ENCODE measurements around the gene PRKN. TPM values are rescaled to one million over a fixed set of nuclear protein-coding genes. Genes with fewer than 3 reads are reported as not detected.

The PRKN gene
- total RNA-seq, 1 donor from 2014 or later = not detected

DNA sequence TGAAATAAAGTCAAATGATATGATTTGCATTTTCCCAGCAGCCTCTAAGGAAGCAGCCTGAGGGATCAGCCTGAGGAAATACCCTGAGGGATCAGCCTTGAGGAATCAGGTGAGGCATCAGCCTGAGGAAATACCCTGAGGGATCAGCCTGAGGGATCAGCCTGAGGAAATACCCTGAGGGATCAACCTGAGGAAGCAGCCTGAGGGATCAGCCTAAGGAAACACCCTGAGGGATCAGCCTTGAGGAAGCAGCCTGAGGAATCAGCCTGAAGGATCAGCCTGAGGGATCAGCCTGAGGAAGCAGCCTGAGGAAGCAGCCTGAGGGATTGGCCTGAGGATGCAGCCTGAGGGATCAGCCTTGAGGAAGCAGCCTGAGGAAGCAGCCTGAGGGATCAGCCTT is 784.0 kb downstream of the PRKN start:
- no peak for DNase-seq (ENCODE audit: low spot score)
- Mint-ChIP-seq H3K27ac (no peak overlapping the region), H3K9me3 (no peaks in the 10 kb centered on the region), H3K4me1 (ENCODE audit: low read depth) (no peaks in the 10 kb centered on the region), H3K4me3 (no peak overlapping the region), H3K36me3 (ENCODE audit: low read depth) (no peaks in the 10 kb centered on the region), H3K27me3 (ENCODE audit: insufficient read depth) (peaks cover 1% of the 10 kb centered on the region)
- intact Hi-C loops (cut with micrococcal nuclease) = no loop called here

DNA sequence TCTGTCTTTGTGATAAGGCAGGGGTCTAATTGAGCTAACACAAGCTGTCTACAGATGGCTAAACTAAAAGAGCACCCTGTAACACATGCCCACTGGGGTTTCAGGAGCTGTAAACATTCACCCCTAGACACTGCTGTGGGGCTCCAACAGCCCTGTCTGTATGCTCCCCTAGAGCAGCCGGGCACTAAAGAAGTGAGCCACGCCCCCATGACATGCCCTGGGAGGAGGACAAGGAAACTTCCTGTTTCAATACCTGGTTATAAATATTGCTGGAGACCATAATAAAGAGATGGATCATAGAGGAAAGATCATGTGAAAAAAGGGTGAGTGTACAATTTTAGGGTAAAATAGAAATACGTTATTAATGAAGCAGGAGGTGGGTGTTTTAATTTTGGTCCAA is 786.0 kb downstream of the PRKN start:
- Mint-ChIP-seq H3K9me3 (no peaks in the 10 kb centered on the region), H3K27ac (no peak overlapping the region), H3K27me3 (ENCODE audit: insufficient read depth) (peaks cover 1% of the 10 kb centered on the region), H3K36me3 (ENCODE audit: low read depth) (no peaks in the 10 kb centered on the region), H3K4me1 (ENCODE audit: low read depth) (no peaks in the 10 kb centered on the region), H3K4me3 (no peak overlapping the region)
- DNase-seq (ENCODE audit: low spot score) = no peak
- intact Hi-C loops (cut with micrococcal nuclease) = no loop called here

DNA sequence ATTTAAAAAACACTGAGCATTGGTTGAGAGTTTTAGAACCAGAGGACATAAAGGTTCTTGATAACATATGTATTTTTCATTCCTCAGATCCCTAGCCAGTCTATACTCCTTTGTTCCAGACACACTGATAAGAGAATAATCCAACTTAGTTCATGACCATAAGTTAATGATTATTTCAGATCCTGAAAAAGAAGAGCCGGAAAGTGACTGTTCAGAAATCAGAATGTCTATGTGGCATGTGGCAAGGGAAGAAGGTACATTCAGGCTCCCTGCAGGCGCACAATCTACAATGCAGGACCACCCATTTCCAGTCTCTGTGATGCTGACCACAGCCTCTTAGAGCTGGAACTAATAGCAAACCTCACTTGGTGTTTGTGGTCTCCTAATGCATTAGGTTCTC is 787.0 kb downstream of the PRKN start:
- intact Hi-C loops (cut with micrococcal nuclease) = no loop called here
- Mint-ChIP-seq H3K4me1 (ENCODE audit: low read depth) (no peaks in the 10 kb centered on the region), H3K4me3 (no peak overlapping the region), H3K27ac (no peak overlapping the region), H3K9me3 (no peaks in the 10 kb centered on the region), H3K27me3 (ENCODE audit: insufficient read depth) (peaks cover 1% of the 10 kb centered on the region), H3K36me3 (ENCODE audit: low read depth) (no peaks in the 10 kb centered on the region)
- DNase-seq (ENCODE audit: low spot score) = no peak

DNA sequence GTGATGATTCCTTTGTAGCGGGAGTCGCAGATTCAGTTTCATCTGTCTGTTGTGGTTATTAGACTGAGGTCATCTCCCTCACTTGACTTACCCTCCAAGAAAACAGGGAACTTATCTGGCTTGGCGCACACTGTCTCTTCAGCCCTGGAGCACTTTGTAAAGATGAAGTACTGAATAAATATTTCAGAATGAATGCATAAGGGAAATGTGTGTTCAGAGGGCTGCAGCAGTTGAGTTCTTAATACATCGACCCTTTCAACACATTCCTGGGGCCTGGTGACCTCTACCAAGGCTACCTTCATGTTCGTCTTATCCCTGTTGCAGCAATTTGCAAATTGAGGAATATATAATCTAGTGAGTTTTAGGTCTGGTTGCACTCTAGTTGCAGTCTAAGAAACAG is 801.2 kb downstream of the PRKN start:
- DNase-seq (ENCODE audit: low spot score) = no peak
- no peaks in the 10 kb centered on the region for H3K36me3 Mint-ChIP-seq (ENCODE audit: low read depth)
- H3K27me3 Mint-ChIP-seq (ENCODE audit: insufficient read depth) = no peaks in the 10 kb centered on the region
- no peaks in the 10 kb centered on the region for H3K9me3 Mint-ChIP-seq
- no peak overlapping the region for H3K27ac Mint-ChIP-seq
- H3K4me3 Mint-ChIP-seq = no peak overlapping the region
- H3K4me1 Mint-ChIP-seq (ENCODE audit: low read depth) = no peaks in the 10 kb centered on the region
- intact Hi-C loops (cut with micrococcal nuclease) = no loop called here

DNA sequence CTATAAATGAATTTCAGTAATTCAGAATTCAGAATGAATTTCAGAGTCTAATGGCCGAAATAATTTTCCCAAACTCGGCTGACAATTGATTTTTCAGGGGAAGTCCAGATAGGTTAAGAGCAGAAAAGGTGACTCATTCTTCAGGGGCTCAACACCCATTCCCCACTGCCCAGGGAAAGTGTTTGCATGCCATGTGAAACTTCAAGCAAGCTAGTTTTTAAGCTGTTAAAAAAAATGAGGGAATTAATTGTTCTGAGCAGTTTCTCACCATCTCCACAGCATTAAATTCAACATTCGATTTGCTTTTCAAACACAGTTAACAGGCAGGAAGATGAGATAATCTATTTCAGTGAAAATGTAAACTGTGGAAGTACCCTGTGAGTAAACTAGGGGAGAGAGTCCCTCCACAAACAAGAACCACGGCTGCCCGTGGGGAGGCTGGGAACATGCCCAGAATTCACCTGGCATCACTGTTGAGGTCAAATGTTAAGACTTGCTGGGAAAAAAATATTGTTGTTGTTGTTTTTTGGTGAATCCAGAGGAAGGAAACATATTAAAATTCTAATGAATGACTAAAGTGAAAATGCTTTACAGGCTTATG is 803.0 kb downstream of the PRKN start:
- intact Hi-C loops (cut with micrococcal nuclease) = no loop called here
- no peak for DNase-seq (ENCODE audit: low spot score)
- Mint-ChIP-seq H3K27ac (no peak overlapping the region), H3K4me3 (no peak overlapping the region), H3K36me3 (ENCODE audit: low read depth) (no peaks in the 10 kb centered on the region), H3K4me1 (ENCODE audit: low read depth) (no peaks in the 10 kb centered on the region), H3K27me3 (ENCODE audit: insufficient read depth) (no peaks in the 10 kb centered on the region), H3K9me3 (no peaks in the 10 kb centered on the region)

DNA sequence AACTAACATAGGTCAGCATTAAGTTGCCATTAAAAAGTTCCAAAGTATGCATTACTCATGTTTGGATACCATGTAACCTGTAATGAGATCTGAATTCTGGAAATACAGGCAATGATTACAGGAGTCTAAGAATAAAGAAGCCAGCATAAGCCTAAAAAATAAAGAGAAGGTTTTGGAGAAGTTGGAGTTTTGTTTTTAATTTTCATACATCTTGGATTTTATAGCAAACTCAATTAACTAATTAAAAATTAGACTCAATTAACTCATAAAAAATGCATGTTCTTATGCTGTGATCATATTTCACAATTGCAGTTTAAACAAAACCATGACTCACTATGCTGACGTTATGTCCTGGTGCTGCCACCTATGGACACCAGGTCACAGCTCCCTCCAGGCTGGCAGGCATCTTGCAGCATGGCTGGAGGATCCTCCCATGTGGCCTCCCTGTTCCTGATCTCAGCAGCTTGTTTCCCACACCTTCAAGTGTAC is 804.9 kb downstream of the PRKN start:
- Mint-ChIP-seq H3K27me3 (ENCODE audit: insufficient read depth) (no peaks in the 10 kb centered on the region), H3K27ac (no peak overlapping the region), H3K4me1 (ENCODE audit: low read depth) (no peaks in the 10 kb centered on the region), H3K4me3 (no peak overlapping the region), H3K9me3 (no peaks in the 10 kb centered on the region), H3K36me3 (ENCODE audit: low read depth) (no peaks in the 10 kb centered on the region)
- no peak for DNase-seq (ENCODE audit: low spot score)
- intact Hi-C loops (cut with micrococcal nuclease) = no loop called here

DNA sequence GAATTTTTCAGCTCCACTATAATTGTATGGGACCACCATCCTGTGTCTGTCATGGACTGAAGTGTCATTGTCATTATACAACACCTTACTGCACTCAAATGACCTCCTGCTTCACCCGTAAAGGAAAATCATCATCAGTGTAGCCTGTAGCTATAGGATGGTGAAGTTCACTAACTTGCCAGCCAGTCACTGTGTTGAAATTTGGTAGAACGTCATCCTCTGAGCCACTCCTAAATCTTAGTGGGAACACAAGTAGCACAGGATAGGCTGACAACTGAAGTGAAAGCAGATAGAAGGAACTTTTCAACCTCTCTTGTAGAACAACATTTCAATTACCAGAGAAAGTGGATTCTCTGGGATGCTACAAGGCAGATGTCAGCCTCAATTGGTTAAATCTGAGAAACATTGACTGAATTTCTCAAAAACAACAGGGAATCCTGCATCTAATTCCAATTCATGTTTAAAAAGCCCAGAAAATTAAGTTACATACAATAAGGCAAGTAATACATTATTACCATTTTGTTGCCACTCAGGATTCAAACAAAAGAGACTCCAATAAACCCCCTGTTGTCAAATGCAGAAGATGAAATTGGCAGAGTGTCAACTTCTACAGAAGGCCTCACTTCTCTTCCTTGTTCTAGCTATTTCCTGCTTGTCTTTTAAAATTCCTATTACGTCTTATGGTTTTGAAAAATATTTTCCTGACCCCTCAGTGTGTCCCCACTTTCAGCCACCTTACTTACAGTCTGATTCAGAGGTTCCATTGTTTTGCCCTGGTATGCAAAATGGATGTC is 805.8 kb downstream of the PRKN start:
- no peaks in the 10 kb centered on the region for H3K9me3 Mint-ChIP-seq
- H3K36me3 Mint-ChIP-seq (ENCODE audit: low read depth) = no peaks in the 10 kb centered on the region
- intact Hi-C loops (cut with micrococcal nuclease) = no loop called here

DNA sequence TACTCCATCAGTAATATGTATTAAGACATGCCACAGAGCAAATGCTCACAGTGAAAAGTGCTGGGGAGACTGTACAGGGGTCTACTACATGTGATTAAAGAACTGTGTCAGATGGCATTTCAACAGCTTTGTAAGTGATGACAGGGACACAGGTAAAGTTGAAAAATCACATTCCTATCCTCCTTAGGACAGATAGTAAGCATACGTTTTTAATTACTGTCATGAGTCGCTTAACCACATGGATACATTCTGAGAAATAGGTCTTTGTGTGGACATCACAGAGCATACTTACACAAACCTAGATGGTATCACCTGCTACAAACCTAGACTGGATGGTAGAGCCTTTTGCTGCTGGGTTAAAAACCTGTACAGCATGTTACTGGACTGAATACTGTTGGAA is 807.9 kb downstream of the PRKN start:
- Mint-ChIP-seq H3K27me3 (ENCODE audit: insufficient read depth) (no peaks in the 10 kb centered on the region), H3K36me3 (ENCODE audit: low read depth) (no peaks in the 10 kb centered on the region), H3K4me1 (ENCODE audit: low read depth) (no peaks in the 10 kb centered on the region), H3K27ac (no peak overlapping the region), H3K4me3 (no peak overlapping the region), H3K9me3 (no peaks in the 10 kb centered on the region)
- intact Hi-C loops (cut with micrococcal nuclease) = no loop called here
- DNase-seq (ENCODE audit: low spot score) = no peak

More for the DNA sequence above, 805.8 kb downstream of the PRKN start:
- H3K4me1 Mint-ChIP-seq (ENCODE audit: low read depth) = no peaks in the 10 kb centered on the region
- no peak for DNase-seq (ENCODE audit: low spot score)
- H3K27me3 Mint-ChIP-seq (ENCODE audit: insufficient read depth) = no peaks in the 10 kb centered on the region
- H3K27ac Mint-ChIP-seq = no peak overlapping the region
- no peak overlapping the region for H3K4me3 Mint-ChIP-seq

DNA sequence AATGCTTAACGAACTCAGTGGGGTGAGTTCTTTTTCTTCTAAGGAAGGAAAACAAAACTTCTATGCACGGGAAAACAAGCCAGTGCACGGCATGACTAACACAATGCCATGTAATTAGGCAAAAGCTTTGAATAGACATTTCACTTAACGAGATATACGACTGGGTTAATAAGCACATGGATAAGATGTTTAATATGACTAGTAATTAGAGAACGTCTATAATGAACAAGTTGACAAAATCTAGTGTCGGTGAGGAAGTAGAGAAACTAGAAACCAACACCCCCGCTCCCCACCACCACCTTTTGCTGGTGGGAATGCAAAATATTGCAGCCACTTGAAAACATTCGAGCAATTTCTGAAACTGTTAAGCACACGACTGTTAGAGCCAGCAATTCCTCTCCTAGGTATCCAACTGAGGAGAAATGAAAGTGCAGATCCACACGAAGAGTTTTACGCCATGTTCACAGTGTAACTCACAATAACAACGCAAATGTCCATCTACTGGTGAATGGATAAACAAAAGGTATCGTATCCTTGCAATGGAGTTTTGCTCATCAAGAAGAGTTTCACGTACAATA is 808.8 kb downstream of the PRKN start:
- DNase-seq (ENCODE audit: low spot score) = no peak
- H3K36me3 Mint-ChIP-seq (ENCODE audit: low read depth) = no peaks in the 10 kb centered on the region
- H3K27ac Mint-ChIP-seq = no peak overlapping the region
- H3K4me1 Mint-ChIP-seq (ENCODE audit: low read depth) = no peaks in the 10 kb centered on the region
- H3K9me3 Mint-ChIP-seq = no peaks in the 10 kb centered on the region
- H3K27me3 Mint-ChIP-seq (ENCODE audit: insufficient read depth) = no peaks in the 10 kb centered on the region
- intact Hi-C loops (cut with micrococcal nuclease) = no loop called here
- no peak overlapping the region for H3K4me3 Mint-ChIP-seq

DNA sequence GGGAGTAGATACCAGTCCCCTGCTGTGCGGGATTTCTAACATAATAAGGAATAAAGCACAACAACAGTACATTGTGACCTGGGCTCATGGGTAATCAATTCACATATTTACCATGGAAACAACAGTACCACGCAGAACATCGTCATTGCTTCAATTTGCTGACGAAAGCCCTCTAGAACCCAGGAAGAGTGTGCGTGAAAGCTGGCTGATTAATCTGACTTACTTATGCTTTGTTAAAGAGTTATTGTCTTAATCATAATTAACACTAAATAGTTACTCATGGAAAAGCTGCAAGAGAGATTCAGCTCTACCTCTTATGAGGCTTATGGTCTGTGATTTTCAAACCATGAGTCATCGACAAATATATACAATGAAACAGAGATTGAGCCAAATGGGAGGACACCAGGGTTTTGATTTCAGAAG is 809.4 kb downstream of the PRKN start:
- Mint-ChIP-seq H3K27me3 (ENCODE audit: insufficient read depth) (no peaks in the 10 kb centered on the region), H3K27ac (no peak overlapping the region), H3K4me1 (ENCODE audit: low read depth) (no peaks in the 10 kb centered on the region), H3K9me3 (no peaks in the 10 kb centered on the region), H3K36me3 (ENCODE audit: low read depth) (no peaks in the 10 kb centered on the region), H3K4me3 (no peak overlapping the region)
- DNase-seq (ENCODE audit: low spot score) = no peak
- intact Hi-C loops (cut with micrococcal nuclease) = no loop called here

DNA sequence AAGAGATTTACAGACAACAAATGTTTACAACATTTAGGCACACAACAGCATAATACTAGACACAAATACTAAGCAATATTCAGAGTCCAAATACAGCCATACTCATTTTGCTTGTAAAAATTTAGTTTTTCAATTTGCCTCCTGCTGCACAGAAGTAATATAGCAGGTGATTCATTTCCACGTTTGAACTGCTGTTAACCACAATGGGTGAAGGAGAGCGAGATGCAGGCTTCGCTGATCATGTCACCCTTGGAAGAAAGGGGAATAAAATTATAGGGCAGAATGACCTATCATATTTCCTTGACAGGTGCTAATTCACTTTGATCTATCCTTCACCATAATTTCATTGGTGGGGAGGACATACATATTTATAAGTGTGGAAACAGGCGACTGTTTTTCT is 809.9 kb downstream of the PRKN start:
- intact Hi-C loops (cut with micrococcal nuclease) = no loop called here
- H3K27ac Mint-ChIP-seq = no peak overlapping the region
- no peaks in the 10 kb centered on the region for H3K4me1 Mint-ChIP-seq (ENCODE audit: low read depth)
- no peak for DNase-seq (ENCODE audit: low spot score)
- H3K27me3 Mint-ChIP-seq (ENCODE audit: insufficient read depth) = no peaks in the 10 kb centered on the region
- H3K9me3 Mint-ChIP-seq = no peaks in the 10 kb centered on the region
- no peaks in the 10 kb centered on the region for H3K36me3 Mint-ChIP-seq (ENCODE audit: low read depth)
- H3K4me3 Mint-ChIP-seq = no peak overlapping the region

DNA sequence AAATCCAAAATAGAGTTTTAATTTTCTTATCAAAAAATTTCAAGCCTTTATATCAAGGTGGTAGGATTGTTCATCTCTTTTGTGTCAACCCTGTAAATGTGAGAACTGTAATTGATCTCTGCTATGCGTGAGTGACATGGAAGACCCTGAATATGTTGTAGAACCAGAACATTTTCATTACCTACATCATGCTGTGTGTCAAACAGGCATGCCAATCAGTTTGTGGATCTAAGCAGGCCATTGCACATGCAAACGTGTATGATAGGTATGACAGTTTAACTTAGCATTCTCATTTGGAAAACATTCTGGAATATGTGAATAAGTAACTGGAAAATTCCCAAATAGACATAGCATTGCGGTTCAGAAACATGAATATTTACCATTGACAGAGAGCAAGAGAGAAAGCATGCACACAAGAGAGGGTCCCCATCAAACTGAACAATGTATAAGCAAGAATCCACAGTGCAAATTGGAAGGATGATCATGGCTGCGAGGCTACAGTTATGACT is 812.1 kb downstream of the PRKN start:
- no peak for DNase-seq (ENCODE audit: low spot score)
- H3K4me3 Mint-ChIP-seq = no peak overlapping the region
- H3K27me3 Mint-ChIP-seq (ENCODE audit: insufficient read depth) = no peaks in the 10 kb centered on the region
- no peaks in the 10 kb centered on the region for H3K4me1 Mint-ChIP-seq (ENCODE audit: low read depth)
- intact Hi-C loops (cut with micrococcal nuclease) = no loop called here
- H3K27ac Mint-ChIP-seq = no peak overlapping the region
- H3K36me3 Mint-ChIP-seq (ENCODE audit: low read depth) = no peaks in the 10 kb centered on the region
- H3K9me3 Mint-ChIP-seq = no peaks in the 10 kb centered on the region

DNA sequence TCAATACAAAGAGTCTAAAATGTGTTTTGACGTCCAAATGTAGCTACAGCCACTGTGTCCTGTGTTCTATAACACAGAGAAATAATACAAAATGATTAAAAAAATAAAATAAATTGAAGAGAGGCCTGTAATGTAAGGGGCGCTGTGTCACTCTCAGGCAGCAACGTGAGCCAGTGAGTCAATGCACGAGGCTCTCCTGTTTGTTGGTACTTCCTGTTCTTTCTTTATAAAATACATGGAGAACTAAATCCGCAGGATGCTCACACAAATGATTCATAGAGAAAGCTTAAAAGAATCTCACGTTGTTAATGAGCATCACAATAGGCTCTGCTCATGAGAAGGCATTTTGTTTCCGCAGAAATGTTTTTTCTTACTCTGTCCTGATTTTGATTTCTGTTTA is 818.7 kb downstream of the PRKN start:
- Mint-ChIP-seq H3K4me1 (ENCODE audit: low read depth) (no peaks in the 10 kb centered on the region), H3K36me3 (ENCODE audit: low read depth) (no peaks in the 10 kb centered on the region), H3K9me3 (no peaks in the 10 kb centered on the region), H3K27me3 (ENCODE audit: insufficient read depth) (no peaks in the 10 kb centered on the region), H3K27ac (no peak overlapping the region), H3K4me3 (no peak overlapping the region)
- intact Hi-C loops (cut with micrococcal nuclease) = no loop called here
- no peak for DNase-seq (ENCODE audit: low spot score)
